H9 (cell line): ENCODE measurements around the gene NOG. TPM values are rescaled to one million over a fixed set of nuclear protein-coding genes. Genes with fewer than 3 reads are reported as not detected.

Source experiments
- DNase-seq: peaks from one replicate; pipeline ENCODE4 v3.0.0-alpha.2; 2017
- H2AFZ ChIP-seq: one replicate; pipeline ENCODE4 v1.6.1; 2013; ENCODE audit warnings: mild to moderate bottlenecking, low read length, control low read depth, moderate library complexity
- H2AK5ac ChIP-seq: 2 replicates; pipeline ENCODE4 v1.6.1; 2013; ENCODE audit warnings: low read length, control low read depth, mixed read lengths; ENCODE audit not compliant: insufficient read length
- H2BK120ac ChIP-seq: one replicate; pipeline ENCODE4 v1.6.1; 2013; ENCODE audit warnings: low read depth, mild to moderate bottlenecking, low read length, control low read depth, inconsistent platforms; ENCODE audit not compliant: poor library complexity, severe bottlenecking
- H2BK12ac ChIP-seq: 2 replicates; pipeline ENCODE4 v1.6.1; 2013; ENCODE audit warnings: low read length, control low read depth, mixed read lengths, low read depth; ENCODE audit not compliant: insufficient read length
- H2BK15ac ChIP-seq: 2 replicates; pipeline ENCODE4 v1.6.1; 2013; ENCODE audit warnings: low read depth, low read length, control low read depth
- H2BK20ac ChIP-seq: one replicate; pipeline ENCODE4 v1.6.1; 2013; ENCODE audit warnings: low read depth, mild to moderate bottlenecking, low read length, control low read depth, inconsistent platforms; ENCODE audit not compliant: poor library complexity, severe bottlenecking
- H2BK5ac ChIP-seq: 2 replicates; pipeline ENCODE4 v1.6.1; 2013; ENCODE audit warnings: low read length, control low read depth, mixed read lengths; ENCODE audit not compliant: insufficient read length
- H3K14ac ChIP-seq: 2 replicates; pipeline ENCODE4 v1.6.1; 2013; ENCODE audit warnings: low read length, control low read depth; ENCODE audit not compliant: insufficient read depth
- H3K18ac ChIP-seq: 2 replicates; pipeline ENCODE4 v1.6.1; 2013; ENCODE audit warnings: low read depth, mild to moderate bottlenecking, mixed read lengths, low read length, control low read depth; ENCODE audit not compliant: insufficient read length
- H3K23ac ChIP-seq: 2 replicates; pipeline ENCODE4 v1.6.1; 2013; ENCODE audit warnings: low read length, control low read depth, mixed read lengths, low read depth; ENCODE audit not compliant: insufficient read length
- H3K23me2 ChIP-seq: 2 replicates; pipeline ENCODE4 v1.6.1; 2013; ENCODE audit warnings: low read depth, mild to moderate bottlenecking, mixed read lengths, low read length, control low read depth; ENCODE audit not compliant: insufficient read length, poor library complexity, severe bottlenecking
- H3K27ac ChIP-seq: 2 replicates; pipeline ENCODE4 v1.5.1; 2013; ENCODE audit warnings: low read length, control low read depth, mixed read lengths, low read depth; ENCODE audit not compliant: insufficient read length
- H3K27me3 ChIP-seq: 2 replicates; pipeline ENCODE4 v1.6.1; 2013; ENCODE audit warnings: low read length, control low read depth, inconsistent platforms; ENCODE audit not compliant: insufficient read depth
- H3K4ac ChIP-seq: 2 replicates; pipeline ENCODE4 v1.6.1; 2013; ENCODE audit warnings: low read depth, mild to moderate bottlenecking, control low read depth, inconsistent platforms, low read length, moderate library complexity
- H3K4me1 ChIP-seq: 2 replicates; pipeline ENCODE4 v1.6.1; 2013; ENCODE audit warnings: low read length, control low read depth, inconsistent platforms; ENCODE audit not compliant: insufficient read depth
- H3K4me2 ChIP-seq: 2 replicates; pipeline ENCODE4 v1.6.1; 2013; ENCODE audit warnings: low read length, control low read depth, mixed read lengths; ENCODE audit not compliant: insufficient read length, insufficient read depth
- H3K56ac ChIP-seq: 2 replicates; pipeline ENCODE4 v1.6.1; 2013; ENCODE audit warnings: low read depth, mild to moderate bottlenecking, mixed read lengths, low read length, control low read depth; ENCODE audit not compliant: insufficient read length
- H3K79me1 ChIP-seq: 2 replicates; pipeline ENCODE4 v1.6.1; 2013; ENCODE audit warnings: low read depth, mild to moderate bottlenecking, moderate library complexity, low read length, control low read depth, inconsistent platforms; ENCODE audit not compliant: insufficient read depth, poor library complexity, severe bottlenecking
- H3K79me2 ChIP-seq: 2 replicates; pipeline ENCODE4 v1.6.1; 2013; ENCODE audit warnings: low read length, control low read depth, inconsistent platforms; ENCODE audit not compliant: insufficient read depth
- H3K9ac ChIP-seq: 2 replicates; pipeline ENCODE4 v1.6.1; 2013; ENCODE audit warnings: low read length, control low read depth, mixed read lengths; ENCODE audit not compliant: insufficient read length; ENCODE audit errors: extremely low read depth
- H3K9me3 ChIP-seq: one replicate; pipeline ENCODE4 v1.6.1; 2013; ENCODE audit warnings: low read depth, low read length, inconsistent platforms; ENCODE audit not compliant: control insufficient read depth
- H3T11ph ChIP-seq: one replicate; pipeline ENCODE4 v1.6.1; 2013; ENCODE audit warnings: mild to moderate bottlenecking, low read length, control low read depth, inconsistent platforms
- H4K20me1 ChIP-seq: one replicate; pipeline ENCODE4 v1.6.1; 2013; ENCODE audit not compliant: control insufficient read depth, insufficient read length, insufficient read depth
- H4K5ac ChIP-seq: 2 replicates; pipeline ENCODE4 v1.6.1; 2013; ENCODE audit warnings: low read depth, mild to moderate bottlenecking, mixed read lengths, low read length, control low read depth; ENCODE audit not compliant: insufficient read length
- H4K8ac ChIP-seq: replicated peaks from 2 replicates; pipeline ENCODE4 v1.6.1; 2013; ENCODE audit warnings: low read length, control low read depth, mixed read lengths, low read depth; ENCODE audit not compliant: insufficient read length
- H4K91ac ChIP-seq: 2 replicates; pipeline ENCODE4 v1.6.1; 2013; ENCODE audit warnings: low read depth, mild to moderate bottlenecking, moderate library complexity, mixed read lengths, low read length, control low read depth; ENCODE audit not compliant: insufficient read length
- H3K27ac Mint-ChIP-seq, 3 experiments: 2 replicates in 2 of 3; 3 replicates in 1 of 3; pipeline ENCODE4 v1.8.0; 2020 to 2021; ENCODE audit warnings: mixed read lengths in 3 of 3, mild to moderate bottlenecking in 1 of 3, moderate library complexity in 1 of 3
- H3K27me3 Mint-ChIP-seq: 2 replicates; pipeline ENCODE4 v1.8.0; 2021; ENCODE audit warnings: low read depth, mild to moderate bottlenecking, moderate library complexity, mixed read lengths
- H3K36me3 Mint-ChIP-seq, 3 experiments: 2 replicates in 2 of 3; 3 replicates in 1 of 3; pipeline ENCODE4 v1.8.0; 2020 to 2021; ENCODE audit warnings: low read depth in 3 of 3, mixed read lengths in 3 of 3; ENCODE audit not compliant: insufficient read depth in 1 of 3
- H3K4me1 Mint-ChIP-seq, 2 experiments: 2 replicates each; pipeline ENCODE4 v1.8.0; 2020; ENCODE audit warnings: mixed read lengths in 2 of 2
- H3K4me3 Mint-ChIP-seq, 2 experiments: 2 replicates in 1 of 2; 3 replicates in 1 of 2; pipeline ENCODE4 v1.8.0; 2020 to 2021; ENCODE audit warnings: mild to moderate bottlenecking in 2 of 2, mixed read lengths in 2 of 2, moderate library complexity in 1 of 2
- H3K9me3 Mint-ChIP-seq, 2 experiments: 2 replicates in 1 of 2; 3 replicates in 1 of 2; pipeline ENCODE4 v1.8.0; 2020; ENCODE audit warnings: mild to moderate bottlenecking in 2 of 2, mixed read lengths in 2 of 2, moderate library complexity in 1 of 2
- WGBS: extraction: QIAGEN DNeasy Blood & Tissue Kit; methylation state at CpG from one replicate; pipeline ENCODE4 v1.1.7; 2013; ENCODE audit warnings: missing lambda C conversion rate, low lambda C conversion rate, mixed read lengths; ENCODE audit not compliant: insufficient read length; ENCODE audit errors: extremely low coverage; 5-methylcytosine and 5-hydroxymethylcytosine counted together
- total RNA-seq: library from RNA; stranded (reverse); gene quantifications from 2 replicates; pipeline ENCODE4 v1.2.1, GENCODE V29; 2021
- TF ChIP-seq, protein P1 (sequence below): fragments of 200-600 bp; sonication (generic); conservative IDR thresholded peaks from 3 replicates; pipeline ENCODE4 v1.8.0; 2021; ENCODE audit warnings: antibody characterized with exemption, mild to moderate bottlenecking

NOG gene
- total RNA-seq, 1 experiment from 2014 or later = not detected

DNA sequence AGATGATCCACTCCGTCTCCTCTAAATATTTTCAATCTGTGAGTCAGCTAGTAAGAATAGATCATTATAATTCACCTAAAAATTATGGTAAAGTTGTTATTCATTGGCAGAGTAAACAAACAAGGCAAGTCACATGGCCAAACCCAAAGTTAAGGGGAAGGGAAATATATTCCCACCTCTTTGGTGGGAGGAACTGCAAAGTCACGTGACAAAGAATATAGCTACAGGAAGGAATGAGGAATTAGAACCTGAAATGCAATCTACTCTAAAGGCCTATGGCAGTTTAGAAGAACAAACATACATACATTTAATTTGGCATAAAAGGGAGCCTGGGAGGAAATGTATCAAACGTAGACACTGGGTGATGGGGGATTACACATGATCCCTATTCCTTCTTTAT lies 48.9 kb downstream of the NOG start:
- no peaks in the 10 kb centered on the region for H3K9me3 ChIP-seq
- H2AFZ ChIP-seq = no peak overlapping the region
- H3K4me1 ChIP-seq = no peaks in the 10 kb centered on the region
- H3K4me1 Mint-ChIP-seq = peaks cover 3 to 4% of the 10 kb centered on the region in 2 experiments
- H3K79me2 ChIP-seq = no peaks in the 10 kb centered on the region
- no peak overlapping the region for H2BK5ac ChIP-seq
- no peak overlapping the region for H2BK120ac ChIP-seq
- H3K9me3 Mint-ChIP-seq = no peaks in the 10 kb centered on the region
- H3K4me2 ChIP-seq = no peak overlapping the region
- H3K23ac ChIP-seq = no peak overlapping the region
- peaks cover 20% of the 10 kb centered on the region for H3K27me3 Mint-ChIP-seq
- no peak overlapping the region for H4K91ac ChIP-seq
- no peak overlapping the region for H2BK20ac ChIP-seq
- H4K5ac ChIP-seq = no peak overlapping the region
- no peak overlapping the region for H3T11ph ChIP-seq
- no peak overlapping the region for H3K4ac ChIP-seq
- H3K4me3 Mint-ChIP-seq = no peak overlapping the region
- no peak overlapping the region for H4K8ac ChIP-seq
- H3K56ac ChIP-seq = no peak overlapping the region
- H3K79me1 ChIP-seq = no peaks in the 10 kb centered on the region
- H2AK5ac ChIP-seq = no peak overlapping the region
- no peaks in the 10 kb centered on the region for H3K27me3 ChIP-seq
- TF ChIP-seq, protein P1, sequence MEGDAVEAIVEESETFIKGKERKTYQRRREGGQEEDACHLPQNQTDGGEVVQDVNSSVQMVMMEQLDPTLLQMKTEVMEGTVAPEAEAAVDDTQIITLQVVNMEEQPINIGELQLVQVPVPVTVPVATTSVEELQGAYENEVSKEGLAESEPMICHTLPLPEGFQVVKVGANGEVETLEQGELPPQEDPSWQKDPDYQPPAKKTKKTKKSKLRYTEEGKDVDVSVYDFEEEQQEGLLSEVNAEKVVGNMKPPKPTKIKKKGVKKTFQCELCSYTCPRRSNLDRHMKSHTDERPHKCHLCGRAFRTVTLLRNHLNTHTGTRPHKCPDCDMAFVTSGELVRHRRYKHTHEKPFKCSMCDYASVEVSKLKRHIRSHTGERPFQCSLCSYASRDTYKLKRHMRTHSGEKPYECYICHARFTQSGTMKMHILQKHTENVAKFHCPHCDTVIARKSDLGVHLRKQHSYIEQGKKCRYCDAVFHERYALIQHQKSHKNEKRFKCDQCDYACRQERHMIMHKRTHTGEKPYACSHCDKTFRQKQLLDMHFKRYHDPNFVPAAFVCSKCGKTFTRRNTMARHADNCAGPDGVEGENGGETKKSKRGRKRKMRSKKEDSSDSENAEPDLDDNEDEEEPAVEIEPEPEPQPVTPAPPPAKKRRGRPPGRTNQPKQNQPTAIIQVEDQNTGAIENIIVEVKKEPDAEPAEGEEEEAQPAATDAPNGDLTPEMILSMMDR = no peak
- no CpG with 5 or more reads among the region's 3 CpGs for WGBS
- H2BK12ac ChIP-seq = no peak overlapping the region
- no peak overlapping the region for H3K27ac Mint-ChIP-seq
- H3K14ac ChIP-seq = no peak overlapping the region
- H3K27ac ChIP-seq = no peak overlapping the region
- H4K20me1 ChIP-seq = no peaks in the 10 kb centered on the region
- H3K9ac ChIP-seq = no peak overlapping the region
- H3K23me2 ChIP-seq = no peaks in the 10 kb centered on the region
- no peak overlapping the region for H3K18ac ChIP-seq
- no peak for DNase-seq
- no peak overlapping the region for H2BK15ac ChIP-seq
- no peaks in the 10 kb centered on the region for H3K36me3 Mint-ChIP-seq

Other genes starting within 250 kb of the NOG start
- gene C17orf67, start 240.2 kb downstream of the NOG start, total RNA-seq = 0.88 and 1.0 TPM in 2 replicates
- 3.8 and 4.9 TPM in 2 replicates for gene DGKE, start 240.5 kb downstream of the NOG start, total RNA-seq